OCI-LY7 (cell line): ENCODE measurements around the gene FIGN. TPM values are rescaled to one million over a fixed set of nuclear protein-coding genes. Genes with fewer than 3 reads are reported as not detected.

Experiments used
- BruUV-seq: library from RNA; stranded (reverse); fragments of 400-500 nt; replicated peaks from 2 replicates; lab custom pipeline; 2021; lab: Mats Ljungman, UMichigan
- CTCF ChIA-PET: fragments of 300-600 bp; sonication (Branson Sonifier 250); formaldehyde crosslinking; loops from one replicate; lab custom pipeline; 2022; ENCODE audit warnings: antibody characterized with exemption; ENCODE audit not compliant: unreplicated experiment; lab: Charles Lee
- POLR2A ChIA-PET: fragments of 300-600 bp; sonication (Branson Sonifier 250); formaldehyde crosslinking; loops from one replicate; lab custom pipeline; 2022; ENCODE audit warnings: antibody characterized with exemption; lab: Charles Lee
- DNase-seq: peaks from one replicate; pipeline ENCODE4 v3.0.0-alpha.2; 2015; ENCODE audit warnings: low spot score
- H2AFZ ChIP-seq: fragments of 200-600 bp; sonication (generic), shearing (Covaris generic); 2 replicates; pipeline ENCODE4 v1.6.1; 2014; ENCODE audit warnings: mild to moderate bottlenecking, antibody characterized with exemption, low read length, moderate library complexity
- H3K27ac ChIP-seq: fragments of 200-600 bp; sonication (generic); 2 replicates; pipeline ENCODE4 v1.5.1; 2014; ENCODE audit warnings: mixed run types, low read depth, mild to moderate bottlenecking, moderate library complexity, low read length, inconsistent platforms; ENCODE audit not compliant: poor library complexity, severe bottlenecking
- H3K36me3 ChIP-seq: fragments of 200-600 bp; sonication (generic); 2 replicates; pipeline ENCODE4 v1.6.1; 2014; ENCODE audit warnings: mild to moderate bottlenecking, antibody characterized with exemption, low read length, moderate library complexity, mixed read lengths; ENCODE audit not compliant: insufficient read depth
- H3K4me1 ChIP-seq: fragments of 200-600 bp; sonication (generic); 2 replicates; pipeline ENCODE4 v1.5.1; 2014; ENCODE audit warnings: mild to moderate bottlenecking, low read length; ENCODE audit not compliant: insufficient read depth, poor library complexity, severe bottlenecking
- H3K4me2 ChIP-seq: fragments of 200-600 bp; sonication (generic); 2 replicates; pipeline ENCODE4 v1.6.1; 2014; ENCODE audit warnings: mild to moderate bottlenecking, low read length
- H3K4me3 ChIP-seq: fragments of 200-600 bp; sonication (generic); 2 replicates; pipeline ENCODE4 v1.5.1; 2014; ENCODE audit warnings: mild to moderate bottlenecking, low read depth, low read length; ENCODE audit not compliant: poor library complexity, severe bottlenecking
- H3K79me2 ChIP-seq: fragments of 200-600 bp; sonication (generic); 2 replicates; pipeline ENCODE4 v1.6.1; 2016; ENCODE audit warnings: low read depth, mild to moderate bottlenecking, low read length, moderate library complexity, mixed read lengths; ENCODE audit not compliant: insufficient read depth
- H3K9me2 ChIP-seq: fragments of 200-600 bp; sonication (generic); 2 replicates; pipeline ENCODE4 v1.6.1; 2016; ENCODE audit warnings: mild to moderate bottlenecking, low read length, mixed read lengths; ENCODE audit not compliant: insufficient read depth
- H3K9me3 ChIP-seq: fragments of 200-600 bp; sonication (generic); 2 replicates; pipeline ENCODE4 v1.6.1; 2014; ENCODE audit warnings: mild to moderate bottlenecking, mixed run types, low read length, mixed read lengths
- H4K20me1 ChIP-seq: fragments of 200-600 bp; sonication (generic); 2 replicates; pipeline ENCODE4 v1.6.1; 2014; ENCODE audit warnings: mild to moderate bottlenecking, antibody characterized with exemption, low read length, moderate library complexity, mixed read lengths; ENCODE audit not compliant: insufficient read depth
- CTCF ChIP-seq: fragments of 200-600 bp; sonication (generic); conservative IDR thresholded peaks from 2 replicates; pipeline ENCODE4 v1.5.1; 2014; ENCODE audit warnings: mild to moderate bottlenecking, antibody characterized with exemption, low read length, moderate library complexity, mixed read lengths
- EZH2phosphoT487 ChIP-seq: fragments of 200-600 bp; sonication (generic); IDR thresholded peaks from 2 replicates; pipeline ENCODE4 v1.6.1; 2018; ENCODE audit warnings: low read depth, borderline replicate concordance, mild to moderate bottlenecking, mixed run types, antibody characterized with exemption, low read length, moderate library complexity, mixed read lengths
- intact Hi-C: fragments of 100-400 bp; cut with micrococcal nuclease; formaldehyde crosslinking; loops from one replicate; pipeline ENCODE4 v1.10.0; 2022; ENCODE audit not compliant: unreplicated experiment
- total RNA-seq, 2 experiments: library from RNA; depleted of rRNA in 1 of 2; stranded (reverse); fragments of >200 nt in 1 of 2; shearing (Covaris generic) in 1 of 2; gene quantifications; 2 replicates each; pipeline ENCODE4 v1.2.3, GENCODE V29; 2014 to 2022

The FIGN gene
- total RNA-seq, 2 experiments from 2014 or later = not detected

- no peak overlapping the region for H3K4me2 ChIP-seq
- H3K4me3 ChIP-seq = no peak overlapping the region
- H3K79me2 ChIP-seq = no peaks in the 10 kb centered on the region
- H3K36me3 ChIP-seq = no peaks in the 10 kb centered on the region
- intact Hi-C loops = no loop called here
- TF ChIP-seq EZH2phosphoT487 (no peak), CTCF (no peak)
- no peak overlapping the region for H3K27ac ChIP-seq
- ChIA-PET CTCF (no interaction called here), POLR2A (interaction anchor here (0.6 to 0.9 kb wide), 2 partner anchors 10 to 995 kb away, joined by 3 to 4 read pairs; no protein-coding TSS in a partner anchor)
- no TSS peak for BruUV-seq
- no peak overlapping the region for H2AFZ ChIP-seq
- H3K9me3 ChIP-seq = no peaks in the 10 kb centered on the region
- H4K20me1 ChIP-seq = no peaks in the 10 kb centered on the region
- H3K4me1 ChIP-seq = no peaks in the 10 kb centered on the region
- H3K9me2 ChIP-seq = no peaks in the 10 kb centered on the region
- no peak for DNase-seq
These were observed 3.1 kb downstream of the FIGN start for GRCh38 chr2:163732727-163733126.

DNA sequence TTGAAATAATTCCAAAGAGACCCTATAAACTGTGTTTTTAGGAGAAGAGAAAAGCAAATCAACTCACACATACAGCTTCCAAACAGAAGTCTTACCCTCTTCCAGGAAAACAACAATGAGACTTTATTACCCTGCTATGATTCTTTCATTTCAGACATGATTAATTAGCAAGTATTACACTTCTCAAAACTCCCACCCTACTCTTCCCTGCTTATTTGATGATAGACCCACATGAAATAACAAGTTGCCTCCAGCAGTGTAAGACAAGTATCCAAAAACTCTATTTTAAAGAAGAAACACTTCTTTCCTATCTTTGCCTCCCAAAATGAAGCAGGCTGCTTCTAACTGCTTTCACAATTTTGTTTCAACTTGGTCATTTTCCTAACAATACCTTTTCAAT lies 4.1 kb downstream of the FIGN start:
- intact Hi-C loops = no loop called here
- TF ChIP-seq EZH2phosphoT487 = no peak
- no peak for TF ChIP-seq CTCF
- no peaks in the 10 kb centered on the region for H4K20me1 ChIP-seq
- H3K36me3 ChIP-seq = no peaks in the 10 kb centered on the region
- no peak for DNase-seq
- POLR2A ChIA-PET = interaction anchor here (0.7 to 2.1 kb wide), 2 partner anchors 11 to 334 kb away, joined by 3 to 5 read pairs; no protein-coding TSS in a partner anchor
- no peak overlapping the region for H3K27ac ChIP-seq
- H3K9me3 ChIP-seq = no peaks in the 10 kb centered on the region
- H3K79me2 ChIP-seq = no peaks in the 10 kb centered on the region
- H3K4me1 ChIP-seq = no peaks in the 10 kb centered on the region
- CTCF ChIA-PET = no interaction called here
- H2AFZ ChIP-seq = no peak overlapping the region
- no TSS peak for BruUV-seq
- H3K4me2 ChIP-seq = no peak overlapping the region
- no peaks in the 10 kb centered on the region for H3K9me2 ChIP-seq
- no peak overlapping the region for H3K4me3 ChIP-seq

DNA sequence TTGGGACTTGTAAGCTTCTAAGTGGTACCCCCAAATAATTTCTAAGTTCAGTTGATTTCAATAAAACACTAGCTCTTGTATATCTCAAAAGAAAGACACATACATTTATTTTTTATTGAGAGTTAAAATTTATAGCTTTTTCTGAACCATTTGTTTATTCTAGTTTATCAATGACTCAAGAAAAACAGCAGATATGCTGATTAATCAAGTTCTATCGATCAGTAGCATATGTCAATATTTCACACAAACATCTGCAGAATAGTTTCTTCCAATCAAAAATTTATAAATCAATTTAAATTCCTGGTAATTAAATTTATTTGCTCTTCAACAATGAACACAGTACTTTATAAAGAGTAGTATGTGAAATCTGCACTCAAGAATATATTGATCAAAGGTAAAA lies 5.3 kb downstream of the FIGN start:
- Histone ChIP-seq H3K79me2 (no peaks in the 10 kb centered on the region), H3K27ac (no peak overlapping the region), H3K4me3 (no peak overlapping the region), H4K20me1 (no peaks in the 10 kb centered on the region), H3K9me3 (no peaks in the 10 kb centered on the region), H3K9me2 (no peaks in the 10 kb centered on the region), H3K36me3 (no peaks in the 10 kb centered on the region), H3K4me1 (no peaks in the 10 kb centered on the region), H2AFZ (no peak overlapping the region), H3K4me2 (no peak overlapping the region)
- DNase-seq = no peak
- CTCF ChIA-PET = no interaction called here
- no peak for TF ChIP-seq CTCF
- TF ChIP-seq EZH2phosphoT487 = no peak
- POLR2A ChIA-PET = interaction anchor here (0.6 to 2.1 kb wide), 2 partner anchors 10 to 607 kb away, joined by 3 to 5 read pairs; no protein-coding TSS in a partner anchor
- intact Hi-C loops = no loop called here
- no TSS peak for BruUV-seq
